ENCODE results near the gene SCN1B. TPM values are rescaled to one million over a fixed set of nuclear protein-coding genes. Genes with fewer than 3 reads are reported as not detected.

The SCN1B gene
- polyA plus RNA-seq, 4 donors = 0.84 to 10.1 (median 2.4) TPM; not detected in 1

DNA sequence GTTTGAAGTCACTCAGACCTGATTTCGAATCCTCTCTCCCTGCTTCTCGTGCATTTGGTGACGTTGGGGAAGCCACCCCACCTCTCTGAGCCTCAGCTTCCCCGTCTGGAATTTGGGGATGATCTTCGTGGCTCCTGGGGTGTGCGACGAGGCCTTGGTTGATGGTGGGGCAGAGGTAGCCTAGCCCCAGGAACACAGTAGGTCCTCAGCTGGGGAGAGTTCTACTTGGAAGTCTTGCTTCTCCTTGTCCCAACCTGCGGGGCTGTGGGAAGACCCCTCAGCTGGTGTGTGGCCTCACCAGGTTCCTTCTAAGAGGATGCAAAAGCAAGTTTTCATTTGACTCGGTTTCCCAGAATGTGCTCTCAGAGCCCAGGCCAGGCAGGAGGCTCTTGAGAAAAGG lies 24.4 kb downstream of the SCN1B start:
- no peaks in the 10 kb centered on the region for H3K4me1 ChIP-seq (ENCODE audit: control insufficient read depth in 3 of 3, insufficient read depth in 2 of 3, low read depth in 1 of 3, low read length in 2 of 3)
- no peak overlapping the region for H3K4me3 ChIP-seq (ENCODE audit: low read depth in 1 of 3, low read length in 3 of 3)
- H3K36me3 ChIP-seq (ENCODE audit: control insufficient read depth in 3 of 3, insufficient read depth in 2 of 3, low read depth in 1 of 3, low read length in 3 of 3) = peaks cover 0 to 70% (median 0%) of the 10 kb centered on the region in 3 donors
- peaks cover 0 to 3% (median 0%) of the 10 kb centered on the region in 3 donors for H3K27me3 ChIP-seq (ENCODE audit: control insufficient read depth in 3 of 3, insufficient read depth in 3 of 3, low read length in 3 of 3)
- WGBS, 3 donors = 84 to 90% (median 90%) methylated on average over 9 of the region's 9 CpGs
- H3K9me3 ChIP-seq (ENCODE audit: control insufficient read depth in 2 of 2, insufficient read depth in 1 of 2, low read depth in 1 of 2, low read length in 1 of 2) = no peaks in the 10 kb centered on the region
- no peak for FAIRE-seq
- H3K27ac ChIP-seq (ENCODE audit: low read depth in 1 of 3, low read length in 2 of 3) = no peak overlapping the region
- no peak for DNase-seq

DNA sequence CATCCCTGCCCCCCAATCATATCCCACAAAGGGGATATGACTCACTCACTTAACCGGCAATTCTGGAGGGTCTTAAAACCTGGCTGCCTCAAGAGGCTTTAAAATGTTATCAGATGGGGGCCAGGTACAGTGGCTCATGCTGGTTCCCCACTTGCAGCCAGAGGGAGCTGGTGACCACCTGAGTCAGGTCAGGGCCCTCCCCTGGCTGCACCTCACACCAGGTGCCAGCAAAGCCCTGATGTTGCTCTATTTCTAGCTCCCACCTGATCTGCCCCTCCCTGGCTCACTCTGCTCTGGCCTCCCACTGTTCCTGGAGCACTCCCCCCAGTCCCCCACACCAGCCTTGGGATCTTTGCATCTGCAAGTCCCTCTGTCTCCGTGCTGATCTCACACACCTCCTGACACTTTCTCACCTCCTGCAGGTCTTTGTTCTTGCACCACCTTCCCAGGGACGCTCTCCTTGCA lies 25.5 kb downstream of the SCN1B start:
- no peak overlapping the region for H3K4me3 ChIP-seq (ENCODE audit: low read depth in 1 of 3, low read length in 3 of 3)
- no peak overlapping the region for H3K27ac ChIP-seq (ENCODE audit: low read depth in 1 of 3, low read length in 2 of 3)
- DNase-seq = peak in 1 of 2 donors; percentile 34
- H3K4me1 ChIP-seq (ENCODE audit: control insufficient read depth in 3 of 3, insufficient read depth in 2 of 3, low read depth in 1 of 3, low read length in 2 of 3) = no peaks in the 10 kb centered on the region
- H3K27me3 ChIP-seq (ENCODE audit: control insufficient read depth in 3 of 3, insufficient read depth in 3 of 3, low read length in 3 of 3) = peaks cover 0 to 3% (median 0%) of the 10 kb centered on the region in 3 donors
- WGBS, 3 donors = 37 to 50% (median 38%) methylated on average over 3 of the region's 3 CpGs
- peaks cover 0 to 73% (median 0%) of the 10 kb centered on the region in 3 donors for H3K36me3 ChIP-seq (ENCODE audit: control insufficient read depth in 3 of 3, insufficient read depth in 2 of 3, low read depth in 1 of 3, low read length in 3 of 3)
- FAIRE-seq = no peak
- no peaks in the 10 kb centered on the region for H3K9me3 ChIP-seq (ENCODE audit: control insufficient read depth in 2 of 2, insufficient read depth in 1 of 2, low read depth in 1 of 2, low read length in 1 of 2)

DNA sequence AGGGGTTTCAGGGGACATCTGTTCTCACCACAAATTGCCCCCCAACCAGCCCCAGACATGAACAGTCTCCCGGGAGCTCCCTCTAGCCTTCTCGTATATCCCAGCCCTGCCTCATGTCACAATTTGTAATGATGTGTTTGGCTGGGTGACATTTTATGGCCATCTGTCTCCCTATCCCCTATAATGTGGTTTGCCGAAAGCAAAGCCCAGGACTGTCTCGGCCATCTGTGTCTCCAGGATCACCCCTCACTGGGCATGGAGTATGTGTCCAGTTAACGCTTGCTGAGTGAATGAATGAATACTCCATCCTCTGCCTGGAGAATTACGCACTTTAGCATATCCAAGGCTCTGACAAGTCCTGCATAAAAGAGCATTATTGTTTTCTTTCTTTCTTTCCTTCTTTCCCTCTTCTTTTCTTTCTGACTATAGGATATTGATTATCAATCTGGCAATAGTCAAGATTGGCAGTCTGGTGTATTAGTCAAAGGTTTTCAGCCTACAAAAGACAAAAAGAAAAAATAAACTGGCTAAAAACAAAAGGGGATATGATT lies 26.3 kb downstream of the SCN1B start:
- Histone ChIP-seq H3K4me3 (ENCODE audit: low read depth in 1 of 3, low read length in 3 of 3) (no peak overlapping the region), H3K9me3 (ENCODE audit: control insufficient read depth in 2 of 2, insufficient read depth in 1 of 2, low read depth in 1 of 2, low read length in 1 of 2) (no peaks in the 10 kb centered on the region), H3K36me3 (ENCODE audit: control insufficient read depth in 3 of 3, insufficient read depth in 2 of 3, low read depth in 1 of 3, low read length in 3 of 3) (peaks cover 0 to 68% (median 0%) of the 10 kb centered on the region in 3 donors), H3K27me3 (ENCODE audit: control insufficient read depth in 3 of 3, insufficient read depth in 3 of 3, low read length in 3 of 3) (peaks cover 0 to 3% (median 0%) of the 10 kb centered on the region in 3 donors), H3K4me1 (ENCODE audit: control insufficient read depth in 3 of 3, insufficient read depth in 2 of 3, low read depth in 1 of 3, low read length in 2 of 3) (no peaks in the 10 kb centered on the region), H3K27ac (ENCODE audit: low read depth in 1 of 3, low read length in 2 of 3) (no peak overlapping the region)
- WGBS, 3 donors = 76 to 79% (median 77%) methylated on average over 6 of the region's 6 CpGs
- no peak for FAIRE-seq
- no peak for DNase-seq

DNA sequence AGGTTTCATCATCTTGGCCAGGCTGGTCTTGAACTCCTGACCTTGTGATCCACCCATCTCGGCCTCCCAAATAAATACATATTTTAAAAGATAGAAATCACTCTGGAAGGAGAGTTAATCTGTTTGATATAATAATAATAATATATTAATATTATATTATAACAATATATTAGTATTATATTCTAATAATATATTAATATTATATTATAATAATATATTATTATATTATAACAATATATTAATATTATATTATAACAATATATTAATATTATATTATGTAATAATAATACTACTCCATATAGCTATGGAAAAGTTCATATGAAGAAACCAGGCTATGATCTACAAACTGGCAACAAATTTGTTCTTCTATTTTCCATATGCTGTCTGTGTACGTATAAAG lies 28.1 kb downstream of the SCN1B start:
- WGBS, 3 donors = 71 to 79% (median 73%) methylated on average over 2 of the region's 2 CpGs
- no peaks in the 10 kb centered on the region for H3K4me1 ChIP-seq (ENCODE audit: control insufficient read depth in 3 of 3, insufficient read depth in 2 of 3, low read depth in 1 of 3, low read length in 2 of 3)
- peaks cover 0 to 3% (median 0%) of the 10 kb centered on the region in 3 donors for H3K27me3 ChIP-seq (ENCODE audit: control insufficient read depth in 3 of 3, insufficient read depth in 3 of 3, low read length in 3 of 3)
- H3K36me3 ChIP-seq (ENCODE audit: control insufficient read depth in 3 of 3, insufficient read depth in 2 of 3, low read depth in 1 of 3, low read length in 3 of 3) = peaks cover 0 to 58% (median 0%) of the 10 kb centered on the region in 3 donors
- H3K4me3 ChIP-seq (ENCODE audit: low read depth in 1 of 3, low read length in 3 of 3) = no peak overlapping the region
- peak; percentile 53 for FAIRE-seq
- no peak for DNase-seq
- no peaks in the 10 kb centered on the region for H3K9me3 ChIP-seq (ENCODE audit: control insufficient read depth in 2 of 2, insufficient read depth in 1 of 2, low read depth in 1 of 2, low read length in 1 of 2)
- H3K27ac ChIP-seq (ENCODE audit: low read depth in 1 of 3, low read length in 2 of 3) = no peak overlapping the region

DNA sequence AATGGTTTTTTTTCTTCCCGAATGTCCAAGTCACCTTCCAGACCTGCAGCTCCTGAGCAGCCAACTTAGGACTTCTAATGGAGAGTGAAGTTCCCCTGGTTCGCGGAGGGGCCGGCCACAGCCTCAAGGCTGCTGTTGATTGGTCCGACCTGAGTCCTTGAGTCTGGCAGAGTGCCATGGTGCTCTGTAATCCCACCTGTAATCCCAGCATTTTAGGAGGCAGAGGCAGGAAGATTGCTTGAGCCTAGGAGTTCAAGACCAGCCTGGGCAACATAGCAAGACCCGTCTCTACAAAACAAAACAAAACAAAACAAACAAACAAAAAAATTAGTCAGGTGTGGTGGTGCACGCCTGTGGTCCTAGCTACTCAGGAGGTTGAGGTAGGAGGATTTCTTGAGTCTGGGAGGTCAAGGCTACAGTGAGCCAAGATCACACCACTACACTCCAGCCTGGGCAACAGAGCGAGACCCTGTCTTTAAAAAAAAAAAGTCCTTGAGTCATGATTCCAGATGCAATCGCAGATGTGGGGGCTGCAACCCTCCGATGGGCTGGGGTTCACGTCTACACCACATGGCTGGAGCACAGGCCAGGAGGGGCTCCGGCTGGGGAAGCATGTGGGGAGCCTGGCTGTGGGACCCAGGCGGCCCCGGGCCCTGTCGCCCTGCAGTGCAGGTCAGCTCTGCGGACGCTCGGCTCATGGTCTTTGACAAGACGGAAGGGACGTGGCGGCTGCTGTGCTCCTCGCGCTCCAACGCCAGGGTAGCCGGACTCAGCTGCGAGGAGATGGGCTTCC lies 28.9 kb downstream of the SCN1B start:
- Histone ChIP-seq H3K27ac (ENCODE audit: low read depth in 1 of 3, low read length in 2 of 3) (no peak overlapping the region), H3K36me3 (ENCODE audit: control insufficient read depth in 3 of 3, insufficient read depth in 2 of 3, low read depth in 1 of 3, low read length in 3 of 3) (peaks cover 0 to 53% (median 0%) of the 10 kb centered on the region in 3 donors), H3K9me3 (ENCODE audit: control insufficient read depth in 2 of 2, insufficient read depth in 1 of 2, low read depth in 1 of 2, low read length in 1 of 2) (no peaks in the 10 kb centered on the region), H3K4me1 (ENCODE audit: control insufficient read depth in 3 of 3, insufficient read depth in 2 of 3, low read depth in 1 of 3, low read length in 2 of 3) (no peaks in the 10 kb centered on the region), H3K4me3 (ENCODE audit: low read depth in 1 of 3, low read length in 3 of 3) (no peak overlapping the region), H3K27me3 (ENCODE audit: control insufficient read depth in 3 of 3, insufficient read depth in 3 of 3, low read length in 3 of 3) (peaks cover 0 to 3% (median 0%) of the 10 kb centered on the region in 3 donors)
- no peak for FAIRE-seq
- no peak for DNase-seq
- WGBS, 3 donors = 85 to 88% (median 87%) methylated on average over 26 of the region's 26 CpGs

DNA sequence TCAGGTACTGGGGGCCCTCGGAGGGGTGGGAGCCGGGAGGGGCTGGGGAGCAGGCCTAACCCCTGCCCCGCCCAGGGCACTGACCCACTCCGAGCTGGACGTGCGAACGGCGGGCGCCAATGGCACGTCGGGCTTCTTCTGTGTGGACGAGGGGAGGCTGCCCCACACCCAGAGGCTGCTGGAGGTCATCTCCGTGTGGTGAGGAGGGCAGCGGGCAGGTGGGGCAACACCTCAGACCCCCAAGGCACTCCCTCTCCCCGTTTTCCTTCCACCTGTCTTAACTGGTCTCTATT lies 29.5 kb downstream of the SCN1B start:
- H3K4me1 ChIP-seq (ENCODE audit: control insufficient read depth in 3 of 3, insufficient read depth in 2 of 3, low read depth in 1 of 3, low read length in 2 of 3) = no peaks in the 10 kb centered on the region

DNA sequence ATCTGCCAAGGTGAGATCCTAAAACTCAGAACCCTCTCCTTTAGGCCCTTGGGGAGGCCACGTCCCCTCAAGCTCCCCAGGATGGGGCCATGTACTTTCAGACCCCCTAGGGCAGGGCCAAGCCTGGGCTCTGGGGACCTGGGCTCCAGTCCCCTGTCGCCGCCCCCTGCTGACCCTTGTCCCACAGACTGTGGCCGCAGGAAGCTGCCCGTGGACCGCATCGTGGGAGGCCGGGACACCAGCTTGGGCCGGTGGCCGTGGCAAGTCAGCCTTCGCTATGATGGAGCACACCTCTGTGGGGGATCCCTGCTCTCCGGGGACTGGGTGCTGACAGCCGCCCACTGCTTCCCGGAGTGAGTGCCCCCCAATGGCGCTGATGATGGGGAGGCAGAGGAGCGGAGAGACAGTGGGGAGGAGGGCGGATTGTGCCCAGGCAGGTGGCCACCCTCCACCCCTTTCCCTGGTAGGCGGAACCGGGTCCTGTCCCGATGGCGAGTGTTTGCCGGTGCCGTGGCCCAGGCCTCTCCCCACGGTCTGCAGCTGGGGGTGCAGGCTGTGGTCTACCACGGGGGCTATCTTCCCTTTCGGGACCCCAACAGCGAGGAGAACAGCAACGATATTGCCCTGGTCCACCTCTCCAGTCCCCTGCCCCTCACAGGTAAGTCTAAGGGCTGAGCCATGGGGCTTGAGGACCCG lies 30.0 kb downstream of the SCN1B start:
- H3K27ac ChIP-seq (ENCODE audit: low read depth in 1 of 3, low read length in 2 of 3) = no peak overlapping the region
- no peak for FAIRE-seq
- H3K9me3 ChIP-seq (ENCODE audit: control insufficient read depth in 2 of 2, insufficient read depth in 1 of 2, low read depth in 1 of 2, low read length in 1 of 2) = no peaks in the 10 kb centered on the region
- peaks cover 0 to 48% (median 0%) of the 10 kb centered on the region in 3 donors for H3K36me3 ChIP-seq (ENCODE audit: control insufficient read depth in 3 of 3, insufficient read depth in 2 of 3, low read depth in 1 of 3, low read length in 3 of 3)
- H3K27me3 ChIP-seq (ENCODE audit: control insufficient read depth in 3 of 3, insufficient read depth in 3 of 3, low read length in 3 of 3) = no peaks in the 10 kb centered on the region
- no peaks in the 10 kb centered on the region for H3K4me1 ChIP-seq (ENCODE audit: control insufficient read depth in 3 of 3, insufficient read depth in 2 of 3, low read depth in 1 of 3, low read length in 2 of 3)
- no peak for DNase-seq
- 90 to 91% (median 90%) methylated on average over 27 to 29 of the region's 29 CpGs for WGBS, 3 donors
- no peak overlapping the region for H3K4me3 ChIP-seq (ENCODE audit: low read depth in 1 of 3, low read length in 3 of 3)

More for the DNA sequence above, 29.5 kb downstream of the SCN1B start:
- H3K27me3 ChIP-seq (ENCODE audit: control insufficient read depth in 3 of 3, insufficient read depth in 3 of 3, low read length in 3 of 3) = peaks cover 0 to 1% (median 0%) of the 10 kb centered on the region in 3 donors
- DNase-seq (no peak), FAIRE-seq (no peak)
- WGBS, 3 donors = 77 to 85% (median 84%) methylated on average over 14 to 15 of the region's 15 CpGs
- H3K4me3 ChIP-seq (ENCODE audit: low read depth in 1 of 3, low read length in 3 of 3) = no peak overlapping the region
- H3K9me3 ChIP-seq (ENCODE audit: control insufficient read depth in 2 of 2, insufficient read depth in 1 of 2, low read depth in 1 of 2, low read length in 1 of 2) = no peaks in the 10 kb centered on the region
- H3K27ac ChIP-seq (ENCODE audit: low read depth in 1 of 3, low read length in 2 of 3) = no peak overlapping the region
- peaks cover 0 to 49% (median 0%) of the 10 kb centered on the region in 3 donors for H3K36me3 ChIP-seq (ENCODE audit: control insufficient read depth in 3 of 3, insufficient read depth in 2 of 3, low read depth in 1 of 3, low read length in 3 of 3)

DNA sequence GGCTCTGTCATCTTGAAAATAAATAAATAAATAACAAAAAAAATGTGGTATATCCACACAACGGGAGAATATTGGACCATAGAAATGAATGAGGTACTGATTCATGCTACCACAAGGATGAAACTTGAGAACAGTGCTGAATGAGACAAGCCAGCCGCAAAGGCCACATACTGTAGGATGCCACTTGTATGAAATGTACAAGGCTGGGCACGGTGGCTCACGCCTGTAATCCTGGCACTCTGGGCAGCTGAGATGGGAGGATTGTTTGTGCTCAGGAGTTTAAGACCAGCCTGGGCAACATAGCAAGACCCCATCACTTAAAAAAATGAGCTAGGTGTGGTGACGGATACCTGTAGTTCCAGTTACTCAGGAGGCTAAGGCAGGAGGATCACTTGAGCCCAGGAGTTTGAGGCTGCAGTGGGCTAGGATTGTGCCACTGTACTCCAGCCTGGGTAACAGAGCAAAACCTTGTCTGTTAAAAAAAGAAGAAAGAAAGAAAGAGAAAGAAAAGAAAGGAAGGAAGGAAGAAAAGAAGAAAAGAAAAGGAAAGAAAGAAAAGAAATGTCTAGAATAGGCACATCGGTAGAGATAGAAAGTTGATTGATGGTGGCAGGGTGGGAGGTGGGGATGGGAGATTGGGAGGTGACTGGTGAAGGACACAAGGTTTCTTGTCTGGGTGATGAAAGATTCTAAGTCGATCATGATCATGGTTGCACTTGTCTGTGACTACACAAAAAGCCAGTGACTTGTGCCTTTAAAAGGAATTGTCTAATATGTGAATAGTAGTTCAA lies 31.5 kb downstream of the SCN1B start:
- Histone ChIP-seq H3K27me3 (ENCODE audit: control insufficient read depth in 3 of 3, insufficient read depth in 3 of 3, low read length in 3 of 3) (no peaks in the 10 kb centered on the region), H3K27ac (ENCODE audit: low read depth in 1 of 3, low read length in 2 of 3) (no peak overlapping the region), H3K4me3 (ENCODE audit: low read depth in 1 of 3, low read length in 3 of 3) (no peak overlapping the region), H3K36me3 (ENCODE audit: control insufficient read depth in 3 of 3, insufficient read depth in 2 of 3, low read depth in 1 of 3, low read length in 3 of 3) (peaks cover 0 to 46% (median 0%) of the 10 kb centered on the region in 3 donors), H3K4me1 (ENCODE audit: control insufficient read depth in 3 of 3, insufficient read depth in 2 of 3, low read depth in 1 of 3, low read length in 2 of 3) (no peaks in the 10 kb centered on the region), H3K9me3 (ENCODE audit: control insufficient read depth in 2 of 2, insufficient read depth in 1 of 2, low read depth in 1 of 2, low read length in 1 of 2) (peaks cover 0 to 2% of the 10 kb centered on the region in 2 donors)
- FAIRE-seq (no peak), DNase-seq (no peak)
- WGBS, 3 donors = 75 to 82% (median 80%) methylated on average over 7 of the region's 7 CpGs
